Activated T-cell treated with anti-CD3 and anti-CD28 coated beads for 48 hours (primary cell): ENCODE results near the gene FAM120B.

Experiments
- DNase-seq: peaks from one replicate; pipeline ENCODE4 v3.0.0-alpha.2; 2020; ENCODE audit warnings: low read depth

The FAM120B gene

DNA sequence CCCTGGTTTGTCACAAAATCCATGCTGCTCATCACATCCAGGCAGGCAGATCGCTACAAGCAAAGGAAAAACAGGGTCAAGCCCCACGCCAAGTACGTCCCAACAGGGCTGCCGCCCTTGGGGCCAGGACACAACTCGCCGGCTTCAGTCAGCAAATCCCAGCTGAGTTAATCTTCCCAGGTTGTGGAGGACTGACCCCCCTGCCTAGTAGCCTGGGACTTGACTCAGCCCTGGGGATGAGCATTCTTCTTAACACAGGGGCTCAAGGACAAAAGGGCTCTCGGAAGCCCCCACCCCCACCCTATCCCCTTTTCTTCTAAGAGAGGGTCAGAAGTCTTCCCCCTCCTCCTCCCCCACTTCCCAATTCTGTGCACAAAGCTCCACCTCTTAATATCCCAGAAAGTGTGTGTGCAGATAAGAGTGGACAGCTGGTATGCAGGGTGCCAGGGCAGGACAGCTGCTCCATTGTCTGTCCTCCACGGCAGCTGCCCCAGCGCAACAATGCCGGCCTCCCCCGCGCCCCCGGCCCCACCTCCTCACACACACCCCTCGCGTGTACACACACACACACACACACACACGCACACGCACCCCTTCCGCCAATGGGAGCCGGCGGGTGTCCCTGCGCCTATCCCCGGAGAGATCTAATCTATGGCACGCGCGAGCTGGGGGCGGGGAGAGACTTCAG is 20.2 kb upstream of the FAM120B start:
- DNase-seq = no peak

DNA sequence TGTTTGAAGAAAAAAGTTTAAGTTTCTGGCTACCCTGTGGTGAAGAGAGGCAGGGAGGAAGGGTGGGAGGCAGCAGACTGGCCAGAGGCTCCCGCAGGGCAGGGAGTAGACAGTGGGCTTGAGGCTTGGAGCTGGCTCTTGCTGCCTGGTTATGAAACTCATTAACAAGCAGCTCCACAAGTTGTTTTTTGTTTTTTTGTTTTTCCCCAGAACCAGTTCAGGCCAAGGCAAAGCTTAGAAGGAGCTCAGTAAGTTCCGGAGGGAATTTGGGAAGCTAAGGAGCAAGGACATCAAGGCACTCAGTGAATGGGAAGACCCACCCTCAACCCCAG is 19.7 kb upstream of the FAM120B start:
- no peak for DNase-seq

DNA sequence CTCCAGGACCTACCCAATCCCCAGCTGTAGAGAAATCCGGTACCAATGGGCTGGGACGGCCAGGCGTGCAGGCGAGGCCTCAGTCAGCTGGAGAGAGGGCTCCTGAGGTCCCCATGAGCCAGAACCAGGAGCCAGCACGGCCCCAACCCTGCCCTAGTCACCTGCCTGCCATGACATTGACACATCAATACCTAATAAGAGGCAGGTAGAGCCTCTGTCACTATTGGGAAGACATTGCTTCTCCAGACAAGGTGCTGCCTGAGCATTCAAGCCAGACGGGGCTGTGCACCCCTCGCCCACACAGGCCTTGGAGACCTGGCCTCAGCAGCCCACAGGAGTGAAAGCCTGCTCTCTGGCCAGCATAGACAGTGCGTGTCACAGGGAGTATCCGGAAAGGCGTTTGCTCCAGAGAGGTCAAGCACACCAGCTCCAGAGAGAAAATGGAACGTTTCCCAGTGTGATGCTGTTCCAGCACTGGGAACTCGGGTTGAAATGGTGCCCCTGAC is 19.1 kb upstream of the FAM120B start:
- no peak for DNase-seq

DNA sequence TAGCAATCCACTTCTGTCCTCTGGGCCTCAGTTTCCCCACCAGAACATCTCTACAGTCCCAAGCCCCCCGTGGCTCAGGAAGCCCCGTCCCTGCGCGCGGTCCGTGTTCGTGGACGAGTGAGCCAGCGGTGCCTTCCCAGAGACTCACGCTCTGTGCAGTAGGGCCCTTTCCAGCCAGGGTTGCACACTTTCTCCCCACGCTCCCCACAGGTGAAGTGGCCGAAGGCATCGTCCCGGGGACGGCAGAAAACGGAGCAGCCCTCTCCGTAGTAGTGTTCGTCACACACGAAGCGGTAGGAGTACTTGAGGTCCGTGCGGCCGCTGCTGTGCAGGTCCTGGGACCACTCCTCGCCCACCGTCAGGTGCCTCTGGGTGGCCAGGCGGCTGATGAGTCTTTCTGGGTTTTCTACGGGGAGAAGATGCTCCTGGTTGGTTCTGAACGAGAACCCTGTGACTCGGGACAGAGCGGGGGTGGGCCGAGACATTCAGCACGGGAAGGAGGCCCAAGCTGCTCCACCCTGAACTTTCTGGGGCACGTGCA is 18.4 kb upstream of the FAM120B start:
- DNase-seq = no peak

DNA sequence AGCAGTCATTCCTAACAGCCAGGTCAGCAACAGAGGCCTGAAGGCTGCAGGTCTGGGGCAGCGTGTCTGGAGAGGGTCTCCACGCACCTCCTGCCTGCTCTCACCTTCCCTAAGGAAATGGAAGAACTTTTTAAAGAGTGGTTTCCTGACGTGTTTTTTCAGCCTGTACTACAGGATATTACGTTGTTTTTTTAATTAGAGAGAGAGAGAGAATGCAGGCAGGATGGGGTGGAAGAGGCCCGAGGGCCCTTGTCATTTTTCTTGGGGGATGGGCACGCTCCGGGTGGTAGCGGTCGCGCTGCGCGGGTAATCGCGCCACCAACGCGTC is 17.7 kb upstream of the FAM120B start:
- no peak for DNase-seq

DNA sequence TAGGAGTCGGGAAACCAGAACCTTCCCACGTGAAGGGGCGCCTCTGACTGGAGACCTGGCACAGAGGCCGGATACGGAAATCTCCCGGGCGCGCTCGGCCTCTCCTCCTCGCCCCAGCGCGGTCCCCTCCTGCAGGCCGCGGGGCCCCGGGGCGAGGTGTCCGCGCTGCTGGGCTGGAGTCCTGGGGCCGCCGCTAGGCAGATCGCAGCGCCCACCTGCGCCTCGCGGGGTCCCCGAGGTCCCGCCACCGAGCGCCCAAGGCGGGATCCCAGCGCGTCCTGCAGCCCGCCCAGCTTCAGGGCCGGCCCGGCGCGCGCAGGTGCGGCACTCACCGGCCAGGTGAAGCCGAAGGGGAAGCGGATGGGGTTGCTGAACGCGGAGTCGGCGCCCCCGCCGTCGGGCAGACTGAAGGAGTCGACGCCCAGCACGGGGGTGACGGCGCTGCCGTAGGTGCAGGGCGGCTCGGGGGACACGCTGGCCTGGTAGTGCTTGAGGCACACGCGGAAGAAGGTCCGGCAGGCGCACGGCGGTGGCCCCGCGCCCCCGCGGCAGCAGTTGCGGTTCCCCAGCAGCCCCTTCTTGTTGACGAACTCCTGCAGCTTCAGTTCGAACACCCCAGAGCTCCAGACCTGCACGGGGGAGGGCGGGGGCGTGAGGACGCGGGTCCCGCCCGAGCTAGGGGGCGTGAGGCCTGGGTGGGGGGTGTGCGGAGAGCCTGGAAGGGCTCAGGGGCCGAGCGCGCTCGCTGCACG is 17.2 kb upstream of the FAM120B start:
- no peak for DNase-seq

DNA sequence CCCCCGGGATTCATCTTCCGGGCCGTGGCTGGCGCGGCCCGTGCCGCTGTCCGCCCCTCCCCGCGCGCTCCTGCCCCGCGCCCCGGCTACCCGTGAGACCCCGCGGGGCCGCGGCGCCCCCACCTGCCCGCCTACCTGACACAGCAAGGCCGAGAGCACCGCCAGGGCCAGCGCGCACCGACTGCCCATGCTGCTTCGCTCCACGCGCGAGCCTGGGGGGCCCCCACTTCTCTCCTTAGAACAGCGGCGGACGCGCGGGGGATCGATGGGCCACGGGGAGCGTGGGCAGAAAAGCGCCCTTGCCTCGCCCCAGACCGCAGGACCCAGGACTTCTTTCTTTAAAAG is 16.6 kb upstream of the FAM120B start:
- no peak for DNase-seq

DNA sequence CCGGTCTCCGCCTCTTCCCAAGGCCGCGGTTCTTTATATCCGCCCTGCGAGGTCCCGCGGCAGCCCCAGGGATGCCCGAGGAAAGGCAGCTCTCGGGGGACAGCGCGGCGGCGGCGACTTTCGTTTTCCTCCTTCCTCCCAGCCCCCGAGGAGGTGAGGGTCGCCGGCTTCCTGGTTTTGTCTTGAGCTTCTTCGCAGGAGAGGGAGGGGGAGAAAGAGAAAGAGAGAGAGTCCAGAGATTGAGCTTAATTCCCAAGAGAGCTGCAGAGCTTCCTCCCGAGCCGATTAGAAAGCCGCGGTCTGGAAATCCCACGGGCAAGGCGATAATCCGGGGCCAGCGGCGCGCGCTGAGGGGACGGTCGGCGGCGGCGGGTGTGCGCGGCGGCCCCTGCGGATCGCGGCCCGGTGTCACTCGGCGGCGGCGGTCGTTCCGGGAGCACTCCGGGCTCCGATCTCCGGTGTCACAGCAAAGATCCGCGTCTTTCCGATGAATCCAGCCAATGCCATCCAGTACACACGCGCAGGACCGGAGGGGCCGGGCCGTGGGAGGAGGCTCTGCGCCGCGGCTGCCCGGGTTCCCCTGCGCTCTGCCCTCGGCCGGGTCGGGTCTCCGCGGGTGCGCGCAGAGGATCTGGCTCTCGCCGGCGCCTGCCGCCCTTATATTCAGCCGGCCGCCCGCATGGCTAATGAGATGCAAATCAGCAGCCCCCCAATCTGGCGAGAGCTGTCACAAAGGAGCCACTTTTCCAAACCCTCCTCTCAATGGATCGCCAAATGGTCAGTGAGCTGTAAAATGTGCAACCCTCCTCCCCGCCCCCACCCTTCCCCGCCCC is 16.0 kb upstream of the FAM120B start, which contains the start of gene DLL1:
DLL1 (minus strand) TSS at position 783 of the 833 bp plus-strand sequence. CDS start 939 bp downstream, outside the sequence.
- DNase-seq = no peak

DNA sequence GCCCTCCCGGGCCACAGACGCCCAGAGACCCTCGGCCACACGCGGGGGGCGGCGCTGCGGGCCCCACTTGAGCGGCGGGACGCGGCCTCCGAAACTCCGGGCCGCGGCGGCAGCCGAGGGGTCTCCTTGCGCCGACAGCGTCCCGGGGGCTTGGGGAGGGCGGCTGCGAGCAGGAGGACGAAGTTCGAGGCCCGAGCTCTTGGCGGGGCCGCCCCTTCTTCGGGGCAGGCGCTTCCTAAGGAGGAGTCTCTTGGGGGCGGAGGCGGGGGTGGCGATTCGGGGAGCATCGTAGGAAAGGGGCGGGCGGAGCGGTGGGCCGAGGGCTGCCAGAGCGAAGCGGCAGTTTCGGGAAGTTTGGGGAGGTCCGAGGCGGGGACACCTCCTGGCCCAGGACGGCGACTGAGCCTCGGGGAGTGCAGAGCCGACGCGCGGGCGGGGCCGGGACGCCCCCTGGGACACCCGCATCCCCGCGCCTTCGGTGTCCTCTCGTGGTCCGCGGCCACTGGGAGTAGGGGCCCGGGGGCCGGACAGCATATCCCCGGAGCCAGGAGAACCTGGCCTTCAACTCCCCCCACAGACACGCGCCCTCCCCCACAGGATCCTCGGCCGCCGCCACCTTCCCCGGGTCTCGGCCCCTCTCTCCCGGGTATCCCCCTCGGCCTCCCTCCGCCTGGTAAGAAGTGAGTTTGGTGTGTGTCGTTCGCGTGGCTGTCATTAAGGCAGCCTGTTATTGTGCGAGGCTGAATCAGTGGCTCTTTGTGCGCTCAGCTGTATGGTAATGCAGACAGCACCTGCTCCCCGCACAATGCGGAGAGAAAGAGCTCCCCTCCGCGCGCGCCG is 15.1 kb upstream of the FAM120B start:
- DNase-seq = no peak

DNA sequence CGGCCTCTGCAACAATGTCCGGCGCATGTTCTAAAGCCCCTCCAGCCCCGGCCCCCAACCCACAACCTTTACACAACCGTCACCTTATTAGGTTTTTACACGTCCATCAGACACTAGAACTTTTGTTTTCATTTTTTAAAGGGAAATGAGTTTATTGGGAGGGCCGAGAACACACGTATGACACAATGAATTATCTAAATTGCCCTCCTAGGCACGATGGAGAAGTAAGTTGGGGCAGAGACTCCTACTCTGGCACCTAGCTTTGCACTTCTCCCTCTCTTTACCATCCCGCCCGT is 14.5 kb upstream of the FAM120B start:
- no peak for DNase-seq

DNA sequence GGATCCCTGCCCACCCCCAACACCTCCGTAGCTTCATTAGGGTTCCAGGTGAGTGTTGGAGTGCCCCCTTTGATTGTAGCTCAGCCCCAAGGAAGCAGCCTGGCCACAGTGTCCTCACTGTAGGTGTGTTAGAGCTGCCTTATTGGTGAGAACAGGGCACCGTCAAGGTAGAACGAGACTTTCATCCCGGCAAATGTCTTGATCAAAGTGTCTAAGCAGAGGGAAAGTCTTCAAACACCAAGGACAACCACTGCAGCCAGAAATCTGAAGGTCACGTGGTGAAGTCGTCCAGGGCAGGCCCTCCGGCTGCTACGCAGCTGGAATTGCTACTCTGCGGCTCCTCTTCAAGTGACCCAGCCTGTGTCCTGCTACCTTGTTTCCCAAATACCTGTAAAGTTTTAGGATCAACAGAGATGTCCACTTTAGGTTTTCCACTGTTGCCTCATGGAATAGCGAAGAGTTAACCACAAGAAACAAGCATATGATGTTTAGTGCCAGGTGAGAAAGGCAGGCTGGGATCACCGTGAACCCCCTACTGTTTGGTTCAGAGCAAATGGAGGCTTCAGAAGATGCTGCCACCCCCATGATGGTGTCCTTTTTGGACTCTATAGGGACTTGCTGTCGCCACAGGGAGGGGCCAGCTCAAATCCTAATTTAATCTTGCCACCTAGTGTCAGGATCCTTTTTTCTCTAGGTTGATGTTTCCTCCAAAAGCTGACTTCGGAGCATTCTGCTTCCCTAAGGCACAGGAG is 14.0 kb upstream of the FAM120B start:
- DNase-seq = no peak

DNA sequence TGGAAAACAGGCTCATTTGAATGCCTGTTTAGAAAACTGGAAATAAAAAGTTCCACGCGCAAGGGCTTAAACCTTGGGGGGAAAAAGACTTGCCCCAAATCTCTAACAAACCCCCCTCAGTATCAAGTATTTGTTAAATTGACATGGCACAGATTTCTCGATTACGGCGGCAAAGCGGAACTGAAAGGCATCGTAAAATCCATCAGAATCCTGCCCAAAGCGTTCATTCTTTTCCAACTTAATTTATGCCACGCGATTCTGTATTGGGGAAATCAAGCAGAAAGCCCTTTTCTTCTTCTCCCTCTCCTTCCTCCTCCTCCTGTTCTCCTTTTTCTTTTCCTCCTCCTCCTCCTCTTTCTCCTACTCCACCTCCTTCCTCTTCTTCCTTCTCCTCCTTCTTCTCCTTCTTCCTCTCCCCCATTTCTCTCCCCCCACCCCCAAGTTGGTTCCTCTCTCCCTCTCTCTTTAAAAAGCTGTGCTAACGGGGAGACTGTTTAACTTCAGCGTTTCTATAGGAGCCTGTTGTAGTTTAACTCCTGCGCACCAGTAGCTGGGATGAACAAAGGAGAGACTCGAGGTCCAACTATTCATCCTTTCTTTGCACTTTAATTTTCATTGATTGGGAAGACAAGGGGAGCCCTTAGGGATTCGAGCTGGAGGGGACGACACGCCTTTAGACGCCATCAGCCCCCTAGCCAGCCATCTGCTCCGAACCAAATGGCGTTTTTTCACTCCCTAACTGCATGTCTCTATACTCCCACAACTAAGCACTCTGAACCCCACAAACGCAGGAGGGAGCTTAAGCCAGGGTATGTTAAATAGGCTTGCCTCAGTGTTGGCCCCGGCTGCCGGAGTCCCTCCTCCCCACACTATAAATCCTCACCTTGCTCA is 13.0 kb upstream of the FAM120B start:
- DNase-seq = no peak

DNA sequence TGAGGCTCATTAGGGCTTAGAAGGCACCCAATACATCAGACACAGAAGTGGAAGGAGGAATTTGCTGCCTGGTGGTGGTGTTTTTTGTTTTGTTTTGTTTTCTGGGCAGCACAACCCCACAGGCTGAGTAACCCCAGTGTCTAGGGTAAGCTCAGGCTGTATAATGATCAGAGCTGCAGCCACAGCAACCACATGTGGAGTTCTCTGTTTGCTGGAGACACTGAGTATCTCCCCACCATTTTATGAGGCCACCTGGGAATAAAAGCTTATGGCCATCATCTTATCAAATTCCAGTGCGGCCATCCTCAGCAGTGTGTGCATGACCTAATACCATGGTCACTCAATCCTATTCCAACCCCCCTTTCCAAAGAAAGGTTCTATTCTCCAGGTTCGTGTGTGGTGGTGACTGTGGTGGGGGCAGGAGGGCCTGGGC is 12.2 kb upstream of the FAM120B start:
- DNase-seq = no peak

DNA sequence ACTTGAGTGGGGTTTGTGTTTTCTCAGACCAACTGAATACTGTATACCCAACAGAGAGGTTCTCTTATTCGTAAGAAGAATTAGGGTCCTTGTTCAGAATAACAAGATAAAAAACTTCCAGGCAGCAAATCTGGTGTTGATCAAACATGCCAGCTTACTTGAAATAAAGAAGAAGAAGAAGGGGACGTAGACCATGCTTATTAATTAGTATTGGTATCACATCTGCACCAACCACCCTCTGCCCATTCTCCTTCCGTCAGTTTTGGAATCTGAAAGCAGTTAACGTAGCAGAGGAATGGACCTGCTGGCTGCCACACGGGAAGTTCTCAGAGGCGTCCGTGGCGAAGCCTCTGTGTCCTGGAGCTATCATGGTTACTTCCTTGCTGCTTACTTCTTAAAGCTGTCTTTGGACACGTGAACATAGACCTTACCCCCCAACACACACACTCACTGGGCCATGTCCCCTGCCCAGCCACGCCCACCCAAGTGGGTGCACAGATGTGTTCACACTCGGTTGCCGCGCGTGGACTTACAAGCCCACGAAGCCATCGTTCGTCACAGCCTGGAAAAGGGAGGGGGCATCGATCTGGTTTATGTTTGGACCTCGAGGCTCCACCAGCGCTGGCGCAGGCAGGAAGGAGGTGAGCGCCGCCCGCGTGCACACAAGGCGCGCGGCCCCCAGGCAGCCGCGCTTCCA is 11.6 kb upstream of the FAM120B start:
- DNase-seq = no peak

DNA sequence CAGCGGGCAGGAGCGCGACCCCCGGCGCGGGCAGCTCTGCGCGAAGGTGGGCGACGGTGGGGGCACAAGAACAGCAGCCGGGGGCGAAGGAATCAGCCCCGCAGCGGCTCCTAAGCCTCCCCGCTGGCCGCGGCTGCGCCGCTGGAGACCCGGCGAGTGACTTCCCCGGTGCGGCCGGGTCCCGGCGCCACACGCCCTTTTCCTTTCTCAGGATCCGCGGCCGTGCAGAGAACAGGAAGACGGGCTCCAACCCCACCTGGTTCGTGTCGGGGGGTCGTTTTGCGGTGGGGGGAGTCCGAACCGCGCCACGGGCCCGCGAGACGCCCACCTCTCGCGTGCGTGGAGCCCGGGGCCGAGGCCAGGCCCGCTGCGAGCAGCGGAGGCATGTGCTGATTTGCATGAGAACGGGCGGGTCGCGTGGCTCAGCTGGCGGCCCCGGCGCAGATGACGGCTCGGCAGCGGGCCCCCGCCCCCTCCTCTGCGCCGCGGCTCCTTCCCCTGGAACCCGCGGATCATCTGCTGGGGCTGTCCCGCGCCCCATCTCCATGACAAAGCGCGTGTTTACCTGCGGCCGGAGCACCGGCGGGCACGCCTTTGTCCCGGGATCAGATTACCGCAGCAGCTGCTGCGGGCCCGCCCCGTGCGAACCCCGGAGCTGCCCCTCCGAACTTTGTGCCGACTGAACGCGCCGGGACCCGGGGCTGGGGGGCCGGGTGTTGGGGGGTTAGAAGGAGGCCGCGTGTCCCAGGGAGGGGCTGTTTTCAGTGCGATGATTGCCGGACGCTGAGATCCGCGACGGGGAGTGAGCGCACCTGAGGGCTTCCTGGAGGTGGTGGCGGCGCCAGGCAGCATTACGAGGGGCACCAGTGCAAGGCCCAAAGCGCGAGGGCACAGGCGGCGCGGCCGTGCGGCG is 10.8 kb upstream of the FAM120B start:
- peak; percentile 50 for DNase-seq

DNA sequence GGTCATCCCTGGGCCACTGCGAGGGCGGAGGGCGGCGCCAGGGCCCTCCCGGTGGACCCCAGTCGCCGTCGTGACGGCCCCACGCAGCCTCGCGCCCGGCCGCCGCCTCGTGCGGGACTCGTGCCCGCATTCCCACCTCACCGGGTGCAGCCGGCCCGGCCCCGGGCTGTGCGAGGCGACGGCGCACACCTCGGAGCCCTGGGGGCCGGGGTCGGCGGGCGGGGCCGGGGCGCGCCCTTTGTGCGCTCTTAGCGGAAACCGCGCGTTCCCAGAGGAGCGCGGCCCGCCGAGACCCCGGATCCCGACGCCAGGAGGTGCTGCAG is 10.2 kb upstream of the FAM120B start:
- DNase-seq = no peak

DNA sequence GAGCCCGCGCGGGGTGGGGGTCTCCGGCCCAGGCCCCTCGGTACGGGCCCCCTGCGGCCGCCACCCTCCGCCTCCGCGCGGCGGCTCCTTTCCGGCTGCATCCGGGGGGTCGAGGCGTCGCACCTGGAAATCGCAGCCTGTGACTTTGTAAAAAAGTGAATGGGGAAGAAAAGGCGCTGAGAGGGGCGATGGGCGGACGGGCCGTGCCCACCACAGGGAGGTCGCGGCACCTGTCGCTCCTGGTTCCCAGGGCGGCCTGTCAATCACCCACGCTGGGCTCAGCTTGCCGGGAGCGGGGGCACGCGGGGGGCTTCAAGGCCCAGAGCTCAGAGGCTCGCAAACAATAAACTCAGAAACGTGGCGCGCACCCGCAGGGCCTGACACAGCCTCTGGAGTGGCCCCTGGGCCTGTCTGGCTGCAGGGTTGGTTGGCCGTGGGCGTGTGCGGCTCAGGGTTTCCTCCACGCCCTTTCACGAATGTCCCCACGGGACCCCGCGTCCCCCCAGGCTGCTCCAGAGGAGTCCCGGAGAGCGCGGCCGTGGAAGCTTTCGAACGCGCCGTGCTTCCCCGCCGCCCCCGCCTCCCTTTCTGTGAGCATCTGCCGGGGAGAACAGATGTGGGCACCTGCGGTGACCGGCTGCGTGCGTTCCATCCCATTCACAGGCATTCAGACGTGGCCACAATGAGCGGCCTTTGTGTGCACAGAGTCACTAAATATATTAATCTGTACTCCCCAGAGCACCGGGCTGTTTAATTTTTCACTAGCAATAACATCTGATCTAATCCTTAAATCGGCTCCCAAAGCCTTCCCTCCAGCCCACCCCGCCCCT is 9.6 kb upstream of the FAM120B start:
- DNase-seq = no peak
